ENCODE data around the gene CCL5.

The CCL5 gene

DNA sequence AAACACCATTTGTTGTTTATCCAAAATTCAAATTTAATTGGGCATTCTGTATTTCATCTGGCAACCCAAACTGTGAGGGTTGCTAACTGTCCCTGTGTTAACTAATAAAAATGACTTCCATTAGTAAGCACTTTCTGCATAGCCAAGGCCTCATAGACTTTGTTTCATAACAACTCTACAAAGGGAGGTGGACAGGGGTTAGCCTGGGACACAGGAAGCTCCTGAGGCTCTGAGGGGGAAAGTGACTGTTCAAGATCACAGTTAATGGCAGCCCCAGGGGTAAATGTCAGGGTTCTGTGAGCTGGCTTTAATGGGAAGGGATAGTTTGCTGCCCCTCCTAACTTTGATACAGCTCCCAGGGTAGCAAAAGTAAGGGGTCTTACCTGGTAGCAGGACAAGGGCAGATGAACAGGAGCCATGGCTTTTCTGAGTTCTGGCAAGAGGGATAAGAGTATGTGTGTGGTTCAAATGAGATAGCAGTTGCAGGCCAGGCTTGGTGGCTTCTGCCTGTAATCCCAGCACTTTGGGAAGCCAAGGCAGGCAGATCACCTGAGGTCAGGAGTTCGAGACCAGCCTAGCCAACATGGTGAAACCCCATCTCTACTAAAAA lies 13.7 kb downstream of the CCL5 start:
- no peak for DNase-seq

GRCh38 chr17:35865412-35866340 lies 14.5 kb downstream of the CCL5 start:
- no peak for DNase-seq

- DNase-seq, result no peak
These were observed 15.3 kb downstream of the CCL5 start for GRCh38 chr17:35864853-35865252.

GRCh38 chr17:35856603-35857002 lies 23.6 kb downstream of the CCL5 start:
- no peak for DNase-seq

DNA sequence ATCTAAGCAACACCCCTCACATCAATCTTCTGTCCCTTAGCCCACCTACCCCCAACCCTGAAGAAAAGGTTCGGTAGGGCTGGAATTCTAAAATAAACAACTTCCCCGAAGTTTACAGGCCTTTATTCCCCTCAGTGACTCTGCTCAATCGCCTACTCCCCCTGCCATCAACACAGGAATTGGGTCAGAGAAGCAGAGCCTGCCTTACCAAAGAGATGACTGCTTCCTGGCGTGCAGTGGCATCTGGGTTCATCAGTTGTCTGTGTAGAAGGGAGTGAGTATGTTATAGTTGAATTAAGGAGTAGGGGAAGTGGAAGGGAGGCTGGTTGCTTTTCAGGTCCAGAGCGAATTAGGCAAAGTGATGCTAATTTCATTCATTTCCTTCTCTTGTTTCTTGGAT lies 24.2 kb downstream of the CCL5 start:
- DNase-seq, result no peak

GRCh38 chr17:35849469-35850348 lies 30.5 kb downstream of the CCL5 start:
- peak; percentile 36 for DNase-seq

DNA sequence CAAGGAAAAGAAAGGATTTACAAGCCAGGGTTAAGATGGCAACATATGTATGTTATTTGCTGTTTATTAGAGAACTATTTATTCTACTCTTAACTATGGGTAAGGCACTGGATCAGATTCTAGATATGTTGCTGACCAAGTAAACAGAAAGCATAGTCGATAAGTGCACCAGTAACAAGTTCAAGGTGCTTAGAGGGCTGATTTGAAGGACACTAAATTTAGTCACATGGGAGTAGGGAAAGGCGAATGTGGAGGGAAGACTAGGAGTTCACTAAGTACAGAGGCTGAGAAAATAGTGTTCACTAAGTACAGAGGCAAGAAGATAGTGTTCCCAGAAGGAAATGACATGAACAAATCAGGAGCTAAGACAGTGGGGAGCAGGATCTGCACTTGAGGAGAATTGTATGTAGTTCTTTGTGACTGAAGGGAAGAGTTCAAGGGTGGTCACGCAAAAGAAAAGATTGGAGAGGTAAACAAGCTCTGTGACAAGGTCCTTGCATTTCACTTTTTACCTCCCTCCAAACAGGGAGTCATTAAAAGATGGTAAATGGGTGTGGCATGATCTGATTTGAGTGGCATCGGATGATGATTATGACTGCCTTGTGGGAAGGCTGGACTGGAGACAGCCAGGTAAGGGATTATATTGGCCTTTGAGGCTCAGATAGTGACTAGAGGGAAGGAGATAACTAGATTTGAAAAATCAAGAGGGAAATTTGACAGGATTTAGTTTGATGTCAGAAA lies 32.4 kb downstream of the CCL5 start:
- no peak for DNase-seq

- no peak for DNase-seq
These were observed 33.2 kb downstream of the CCL5 start for GRCh38 chr17:35847006-35847405.

GRCh38 chr17:35846055-35846809 lies 33.9 kb downstream of the CCL5 start:
- DNase-seq, result no peak

DNA sequence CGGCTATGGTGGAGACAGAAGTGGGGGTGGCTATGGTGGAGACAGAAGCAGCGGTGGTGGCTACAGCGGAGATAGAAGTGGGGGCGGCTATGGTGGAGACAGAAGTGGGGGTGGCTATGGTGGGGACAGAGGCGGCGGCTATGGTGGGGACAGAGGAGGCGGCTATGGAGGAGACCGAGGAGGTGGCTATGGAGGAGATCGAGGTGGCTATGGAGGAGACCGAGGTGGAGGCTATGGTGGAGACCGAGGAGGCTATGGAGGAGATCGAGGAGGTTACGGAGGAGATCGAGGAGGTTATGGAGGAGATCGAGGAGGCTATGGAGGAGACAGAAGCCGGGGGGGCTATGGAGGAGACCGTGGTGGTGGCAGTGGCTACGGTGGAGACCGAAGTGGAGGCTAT lies 35.6 kb downstream of the CCL5 start:
- DNase-seq, result no peak

DNA sequence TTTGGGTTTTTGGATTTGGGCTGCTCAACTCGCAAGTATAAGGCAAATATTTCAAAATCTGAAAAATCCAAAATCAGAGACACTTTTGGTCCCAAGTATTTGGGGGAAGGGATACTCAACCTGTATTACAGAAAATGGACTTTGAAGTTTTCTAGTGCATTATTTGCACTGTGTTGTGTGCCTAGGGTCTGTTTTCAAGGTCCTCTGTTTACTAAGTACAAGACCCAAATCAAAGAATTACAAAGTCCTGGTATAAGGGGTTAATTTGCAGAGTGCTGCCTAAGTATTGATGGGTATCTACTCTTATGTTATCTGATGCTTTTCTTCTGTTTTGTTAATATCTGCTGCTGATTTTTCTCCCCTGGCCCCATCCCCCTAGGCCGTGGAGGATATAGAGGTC lies 36.5 kb downstream of the CCL5 start:
- no peak for DNase-seq

DNA sequence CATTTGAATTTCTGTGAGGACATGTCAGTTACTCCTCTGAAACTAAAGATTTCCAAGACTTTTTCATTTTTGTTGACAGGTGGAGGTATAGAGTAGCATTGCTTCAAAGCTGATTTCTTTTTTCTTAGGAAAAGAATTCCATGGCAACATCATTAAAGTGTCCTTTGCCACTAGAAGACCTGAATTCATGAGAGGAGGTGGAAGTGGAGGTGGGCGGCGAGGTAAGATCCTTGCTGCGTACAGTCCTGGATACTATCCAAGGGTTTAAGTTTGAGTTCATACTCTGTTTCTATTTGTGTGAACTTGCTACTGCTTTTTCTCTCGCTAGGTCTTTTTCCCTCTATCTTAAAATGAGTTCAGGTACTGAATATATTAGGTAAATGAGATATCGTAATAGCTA lies 37.9 kb downstream of the CCL5 start:
- DNase-seq, result no peak

GRCh38 chr17:35841505-35841904 lies 38.7 kb downstream of the CCL5 start:
- DNase-seq, result no peak

GRCh38 chr17:35841101-35841500 lies 39.1 kb downstream of the CCL5 start:
- no peak for DNase-seq

GRCh38 chr17:35825206-35825605 lies 55.0 kb downstream of the CCL5 start:
- no peak for DNase-seq

All from activated T-cell treated with anti-CD3 and anti-CD28 coated beads for 4 hours (primary cell).